ENCODE measurements around the gene TNFSF8. TPM values are rescaled to one million over a fixed set of nuclear protein-coding genes. Genes with fewer than 3 reads are reported as not detected.
A peak's percentile ranks its signal among the peaks of the same experiment; 100 is the strongest.

Gene TNFSF8
- polyA plus RNA-seq, 3 donors from 2014 or later = 3.1 to 10.9 (median 6.0) TPM

GRCh38 chr9:114894609-114895433, 35.6 kb downstream of the TNFSF8 start:
- H3K4me1 Mint-ChIP-seq = peaks cover 20 to 30% of the 10 kb centered on the region in 2 donors
- no peaks in the 10 kb centered on the region for H3K9me3 Mint-ChIP-seq
- peaks cover 0 to 3% (median 2%) of the 10 kb centered on the region in 3 donors for H3K27me3 Mint-ChIP-seq (ENCODE audit: low read depth in 3 of 3)
- no peak for DNase-seq
- peaks cover 0 to 8% (median 5%) of the 10 kb centered on the region in 3 donors for H3K36me3 Mint-ChIP-seq
- no peak overlapping the region for H3K4me3 Mint-ChIP-seq
- peak overlapping the region in 3 of 6 donors; percentile 21 to 60 (median 23) for H3K27ac Mint-ChIP-seq

DNA sequence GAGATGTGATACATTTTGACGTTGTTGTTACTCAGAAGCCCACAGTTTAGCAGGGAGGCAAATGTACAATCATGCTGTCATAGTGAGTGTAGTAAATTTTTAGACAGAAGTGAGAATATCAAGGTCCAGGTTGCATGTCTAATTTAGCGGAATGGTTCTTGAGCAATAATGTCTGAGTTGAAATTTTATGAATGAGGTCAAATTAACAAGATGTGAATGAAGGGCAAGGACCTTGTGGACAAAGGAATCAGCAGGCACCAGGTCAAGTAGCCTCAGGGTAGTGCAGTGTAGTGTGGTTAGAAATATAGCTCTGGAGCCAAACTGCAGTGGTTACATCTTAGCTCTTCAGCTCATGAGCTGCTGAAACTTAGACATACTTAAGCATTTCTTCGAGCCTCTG, 36.2 kb downstream of the TNFSF8 start:
- H3K4me1 Mint-ChIP-seq = peaks cover 26 to 36% of the 10 kb centered on the region in 2 donors
- no peaks in the 10 kb centered on the region for H3K9me3 Mint-ChIP-seq
- no peak overlapping the region for H3K4me3 Mint-ChIP-seq
- no peak for DNase-seq
- H3K27me3 Mint-ChIP-seq (ENCODE audit: low read depth in 3 of 3) = peaks cover 0 to 3% (median 2%) of the 10 kb centered on the region in 3 donors
- H3K36me3 Mint-ChIP-seq = peaks cover 0 to 8% (median 5%) of the 10 kb centered on the region in 3 donors
- peak overlapping the region in 1 of 6 donors; percentile 23 for H3K27ac Mint-ChIP-seq

- peaks cover 0 to 3% (median 2%) of the 10 kb centered on the region in 3 donors for H3K27me3 Mint-ChIP-seq (ENCODE audit: low read depth in 3 of 3)
- no peak for DNase-seq
- H3K27ac Mint-ChIP-seq = peak overlapping the region in 1 of 6 donors; percentile 15
- H3K4me1 Mint-ChIP-seq = peaks cover 34 to 43% of the 10 kb centered on the region in 2 donors
- peaks cover 0 to 8% (median 5%) of the 10 kb centered on the region in 3 donors for H3K36me3 Mint-ChIP-seq
- H3K4me3 Mint-ChIP-seq = no peak overlapping the region
- no peaks in the 10 kb centered on the region for H3K9me3 Mint-ChIP-seq
Observed at GRCh38 chr9:114893221-114894010, 37.0 kb downstream of the TNFSF8 start.

- DNase-seq = no peak
- peaks cover 0 to 3% (median under 1%) of the 10 kb centered on the region in 6 donors for H3K9me3 Mint-ChIP-seq
- peak overlapping the region in 2 of 6 donors; percentile 33 to 73 for H3K27ac Mint-ChIP-seq
- peaks cover 3 to 11% (median 9%) of the 10 kb centered on the region in 3 donors for H3K36me3 Mint-ChIP-seq
- peaks cover 26 to 34% of the 10 kb centered on the region in 2 donors for H3K4me1 Mint-ChIP-seq
- H3K27me3 Mint-ChIP-seq (ENCODE audit: low read depth in 3 of 3) = peaks cover 2 to 3% (median 2%) of the 10 kb centered on the region in 3 donors
- H3K4me3 Mint-ChIP-seq = no peak overlapping the region
Observed at GRCh38 chr9:114889802-114890224, 40.6 kb downstream of the TNFSF8 start.

DNA sequence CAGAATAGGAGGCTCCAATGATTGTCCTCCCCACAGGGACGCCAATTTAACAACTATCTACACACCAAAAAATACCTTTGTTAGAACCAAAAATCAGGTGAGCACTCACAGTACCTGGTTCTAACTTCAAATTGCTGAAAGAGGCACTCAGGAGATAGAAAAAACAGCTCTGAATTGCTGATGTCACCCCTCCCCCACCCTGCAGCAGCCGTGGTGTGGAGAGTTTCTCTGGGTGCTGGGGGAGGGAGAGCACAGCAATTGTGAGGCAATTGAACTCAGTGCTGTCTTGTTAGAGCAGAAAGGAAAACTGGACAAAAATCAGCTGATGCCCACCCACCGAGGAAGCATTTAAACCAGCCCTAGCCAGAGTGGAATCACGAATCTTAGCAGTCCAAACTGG, 41.8 kb downstream of the TNFSF8 start:
- Mint-ChIP-seq H3K36me3 (peaks cover 6 to 16% (median 11%) of the 10 kb centered on the region in 3 donors), H3K9me3 (peaks cover 0 to 9% (median 3%) of the 10 kb centered on the region in 6 donors), H3K27me3 (ENCODE audit: low read depth in 3 of 3) (peaks cover 2 to 6% (median 2%) of the 10 kb centered on the region in 3 donors), H3K4me1 (peaks cover 22% of the 10 kb centered on the region in 2 donors), H3K4me3 (no peak overlapping the region), H3K27ac (peak overlapping the region in 2 of 6 donors; percentile 9 to 42)
- DNase-seq = no peak

DNA sequence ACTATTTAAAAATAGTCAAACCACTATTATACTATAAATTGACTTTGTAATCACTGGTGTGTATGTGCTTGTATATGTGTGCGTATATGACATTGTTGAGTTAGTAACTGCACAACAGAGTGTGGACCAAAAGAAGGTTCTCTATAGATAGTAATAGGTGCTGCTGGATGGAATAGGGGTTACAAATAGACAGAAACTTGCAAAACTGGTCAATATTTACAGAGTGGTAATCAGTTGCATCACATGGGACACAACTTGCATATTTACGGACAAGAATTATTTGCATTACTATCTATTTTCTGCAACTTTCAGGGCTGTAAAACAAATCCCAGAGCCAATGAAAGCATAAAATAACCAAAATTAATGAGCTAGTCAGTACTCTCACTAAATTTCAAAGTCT, 42.4 kb downstream of the TNFSF8 start:
- H3K27me3 Mint-ChIP-seq (ENCODE audit: low read depth in 3 of 3) = peaks cover 2 to 6% (median 2%) of the 10 kb centered on the region in 3 donors
- no peak overlapping the region for H3K4me3 Mint-ChIP-seq
- peaks cover 6 to 16% (median 11%) of the 10 kb centered on the region in 3 donors for H3K36me3 Mint-ChIP-seq
- no peak overlapping the region for H3K27ac Mint-ChIP-seq
- DNase-seq = no peak
- H3K4me1 Mint-ChIP-seq = peaks cover 22% of the 10 kb centered on the region in 2 donors
- peaks cover 0 to 9% (median 4%) of the 10 kb centered on the region in 6 donors for H3K9me3 Mint-ChIP-seq

DNA sequence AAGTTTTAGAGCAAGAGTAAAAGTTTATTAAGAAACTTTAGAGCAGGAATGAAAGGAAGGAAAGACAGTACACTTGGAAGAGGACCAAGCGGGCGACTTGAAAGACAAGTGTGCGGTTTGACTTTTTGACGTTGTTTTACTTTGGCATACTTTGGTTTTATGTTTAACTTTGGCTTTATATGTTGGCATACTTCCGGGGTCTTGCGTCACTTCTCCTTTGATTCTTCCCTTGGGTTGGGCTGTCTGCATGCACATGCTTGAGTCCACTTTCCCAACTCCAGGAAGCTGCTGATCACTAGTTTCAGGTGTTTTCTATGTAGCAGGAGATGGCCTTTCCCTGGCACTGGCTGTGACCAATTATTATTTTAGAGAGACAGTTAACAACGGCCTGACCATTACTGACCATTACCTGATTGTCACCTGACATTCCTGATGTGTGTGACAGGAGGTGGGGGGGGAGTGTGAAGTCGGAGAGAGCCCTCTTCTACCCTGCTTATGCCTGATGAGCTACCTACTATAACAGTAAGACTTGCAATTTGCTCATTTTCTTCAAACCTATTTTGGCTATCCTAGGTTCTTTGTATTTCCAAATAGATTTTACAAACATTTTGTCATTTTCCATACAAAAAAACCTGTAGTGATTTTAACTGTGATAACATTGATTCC, 45.5 kb downstream of the TNFSF8 start:
- H3K4me1 Mint-ChIP-seq = peaks cover 16 to 18% of the 10 kb centered on the region in 2 donors
- no peak overlapping the region for H3K4me3 Mint-ChIP-seq
- peaks cover 0 to 3% (median 2%) of the 10 kb centered on the region in 3 donors for H3K27me3 Mint-ChIP-seq (ENCODE audit: low read depth in 3 of 3)
- H3K9me3 Mint-ChIP-seq = peaks cover 0 to 9% (median 4%) of the 10 kb centered on the region in 6 donors
- no peak overlapping the region for H3K27ac Mint-ChIP-seq
- no peak for DNase-seq
- H3K36me3 Mint-ChIP-seq = peaks cover 6 to 11% (median 9%) of the 10 kb centered on the region in 3 donors

DNA sequence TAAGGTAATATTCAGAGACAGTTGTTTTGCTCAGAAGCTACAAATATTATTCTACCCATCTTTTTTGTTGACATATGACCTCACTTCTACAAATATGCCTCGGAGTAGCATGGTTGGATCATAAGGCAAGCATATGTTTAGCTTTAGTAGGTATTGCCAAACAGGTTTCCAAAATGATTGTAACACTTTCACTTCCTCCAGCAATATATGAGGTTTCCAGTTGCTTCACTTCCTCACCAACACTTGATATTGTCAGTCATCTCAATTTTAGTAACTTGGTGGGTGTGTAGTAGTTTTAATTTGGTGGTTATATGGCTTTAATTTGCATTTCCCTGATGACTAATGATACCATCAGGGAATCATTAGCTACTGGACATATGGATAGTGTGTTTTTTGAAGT, 46.7 kb downstream of the TNFSF8 start:
- DNase-seq = no peak
- peaks cover 6 to 11% (median 9%) of the 10 kb centered on the region in 3 donors for H3K36me3 Mint-ChIP-seq
- H3K27me3 Mint-ChIP-seq (ENCODE audit: low read depth in 3 of 3) = peaks cover 0 to 3% (median 2%) of the 10 kb centered on the region in 3 donors
- no peak overlapping the region for H3K4me3 Mint-ChIP-seq
- peaks cover 0 to 9% (median 4%) of the 10 kb centered on the region in 6 donors for H3K9me3 Mint-ChIP-seq
- H3K4me1 Mint-ChIP-seq = peaks cover 4 to 7% of the 10 kb centered on the region in 2 donors
- no peak overlapping the region for H3K27ac Mint-ChIP-seq

- H3K9me3 Mint-ChIP-seq = peaks cover 0 to 11% (median 4%) of the 10 kb centered on the region in 6 donors
- peaks cover 3 to 10% (median 9%) of the 10 kb centered on the region in 3 donors for H3K36me3 Mint-ChIP-seq
- DNase-seq = no peak
- H3K4me1 Mint-ChIP-seq = no peaks in the 10 kb centered on the region
- H3K4me3 Mint-ChIP-seq = no peak overlapping the region
- peaks cover 0 to 3% (median 0%) of the 10 kb centered on the region in 3 donors for H3K27me3 Mint-ChIP-seq (ENCODE audit: low read depth in 3 of 3)
- H3K27ac Mint-ChIP-seq = no peak overlapping the region
Observed at GRCh38 chr9:114880291-114880745, 50.1 kb downstream of the TNFSF8 start.

GRCh38 chr9:114878879-114879564, 51.4 kb downstream of the TNFSF8 start:
- Mint-ChIP-seq H3K9me3 (peaks cover 9 to 15% (median 12%) of the 10 kb centered on the region in 6 donors), H3K36me3 (peaks cover 4 to 6% (median 4%) of the 10 kb centered on the region in 3 donors), H3K27ac (no peak overlapping the region), H3K4me1 (no peaks in the 10 kb centered on the region), H3K27me3 (ENCODE audit: low read depth in 3 of 3) (no peaks in the 10 kb centered on the region), H3K4me3 (no peak overlapping the region)
- no peak for DNase-seq

- DNase-seq = peak in 1 of 3 donors; percentile 25
- Mint-ChIP-seq H3K4me1 (peaks cover 18 to 29% of the 10 kb centered on the region in 2 donors), H3K9me3 (peaks cover 20 to 40% (median 37%) of the 10 kb centered on the region in 6 donors), H3K4me3 (peak overlapping the region; percentile 38 to 67 (median 59)), H3K27me3 (ENCODE audit: low read depth in 3 of 3) (peaks cover 1 to 4% (median 3%) of the 10 kb centered on the region in 3 donors), H3K36me3 (peaks cover 17 to 27% (median 26%) of the 10 kb centered on the region in 3 donors), H3K27ac (peak overlapping the region; percentile 30 to 77 (median 68))
Observed at GRCh38 chr9:114869845-114870244, 60.5 kb downstream of the TNFSF8 start.

- Mint-ChIP-seq H3K4me3 (peak overlapping the region; percentile 38 to 67 (median 59)), H3K27ac (peak overlapping the region in 5 of 6 donors; percentile 27 to 68 (median 49)), H3K4me1 (peaks cover 18 to 29% of the 10 kb centered on the region in 2 donors), H3K36me3 (peaks cover 17 to 26% (median 26%) of the 10 kb centered on the region in 3 donors), H3K27me3 (ENCODE audit: low read depth in 3 of 3) (peaks cover 1 to 4% (median 3%) of the 10 kb centered on the region in 3 donors), H3K9me3 (peaks cover 15 to 37% (median 32%) of the 10 kb centered on the region in 6 donors)
- no peak for DNase-seq
Observed at GRCh38 chr9:114869378-114869777, 61.0 kb downstream of the TNFSF8 start.

Data from immature natural killer cell (primary cell).